Superior temporal gyrus (tissue), 1 donor: ENCODE results near the gene USP33.
"Not testable (repeated sequence)": the region's sequence is repeated elsewhere in the genome, so short reads cannot be mapped to it uniquely, and the experiment has no call there.

ENCODE experiments used
- DNase-seq: peaks from one replicate; pipeline ENCODE4 v3.0.0-alpha.2; 2016; ENCODE audit errors: extremely low spot score

Gene USP33

DNA sequence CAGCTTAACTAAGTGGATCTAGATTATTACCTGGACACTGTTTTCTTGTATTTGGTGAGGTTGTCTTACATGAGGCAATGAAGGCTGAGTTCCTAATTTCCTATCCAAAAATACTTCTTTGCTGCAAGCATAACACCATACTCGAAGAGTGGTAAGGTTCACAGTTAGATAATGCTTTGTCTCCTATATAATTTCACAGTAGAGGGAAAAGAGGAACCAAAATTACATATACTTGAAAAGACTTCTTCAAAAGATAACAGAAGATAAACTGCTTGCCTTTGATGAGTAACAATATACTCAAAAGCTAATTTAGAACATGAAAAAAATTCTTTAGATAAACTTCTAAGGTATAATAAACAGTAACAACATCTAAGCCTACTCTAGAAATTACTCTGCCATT lies 20.4 kb downstream of the USP33 start:
- no peak for DNase-seq

DNA sequence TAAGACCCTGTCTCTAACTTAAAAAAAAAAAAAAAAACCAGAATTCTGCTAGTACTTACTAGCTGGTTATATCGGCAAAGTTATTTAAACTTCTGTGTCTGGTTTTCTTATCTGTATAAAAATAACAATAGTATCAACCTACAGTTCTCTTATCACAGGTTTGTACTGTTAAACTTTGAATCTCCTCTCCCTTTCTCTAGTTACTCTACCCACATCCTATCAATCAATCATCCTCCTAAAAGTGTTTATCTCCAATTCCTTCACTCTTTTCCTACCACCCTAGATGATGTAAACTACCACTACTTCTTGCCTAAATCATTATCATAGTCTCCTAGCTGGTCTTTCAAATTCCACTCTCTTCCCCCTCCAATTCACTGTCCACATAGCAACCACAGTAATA lies 27.6 kb downstream of the USP33 start:
- no peak for DNase-seq

DNA sequence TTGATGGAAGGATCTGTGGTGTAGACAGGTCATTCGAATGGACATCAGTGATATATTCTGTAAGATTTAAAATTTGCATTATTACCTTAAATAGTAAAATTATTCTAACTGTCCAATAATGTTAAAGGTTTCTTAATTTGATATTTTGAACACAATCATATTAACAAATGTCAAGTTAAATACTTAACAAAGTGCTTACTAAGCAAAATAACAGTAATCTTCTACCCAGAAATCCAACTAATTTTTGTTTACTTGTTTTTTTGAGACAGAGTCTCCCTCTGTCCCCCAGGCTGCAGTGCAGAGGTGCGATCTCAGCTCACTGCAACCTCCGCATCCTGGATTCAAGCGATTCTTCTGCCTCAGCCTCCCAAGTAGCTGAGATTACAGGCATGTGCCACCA lies 33.9 kb downstream of the USP33 start:
- no peak for DNase-seq

DNA sequence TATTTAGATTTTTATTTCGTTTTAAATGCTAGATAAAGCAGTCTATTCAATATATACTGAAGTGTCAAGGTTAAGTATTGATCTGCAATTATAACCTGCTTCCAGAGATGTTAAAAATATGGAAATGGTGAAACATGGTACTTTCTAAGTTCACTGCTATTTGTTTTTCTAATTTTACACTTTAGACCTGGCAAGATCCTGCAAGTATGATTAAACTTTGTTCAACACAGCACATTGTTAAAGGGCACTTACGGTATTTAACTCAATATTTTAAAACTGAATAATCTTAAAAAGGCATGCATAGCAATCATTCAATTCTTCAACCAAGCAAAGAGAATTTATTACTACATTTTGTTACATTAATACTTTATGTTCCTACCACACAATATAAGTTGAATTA lies 41.5 kb downstream of the USP33 start:
- no peak for DNase-seq

DNA sequence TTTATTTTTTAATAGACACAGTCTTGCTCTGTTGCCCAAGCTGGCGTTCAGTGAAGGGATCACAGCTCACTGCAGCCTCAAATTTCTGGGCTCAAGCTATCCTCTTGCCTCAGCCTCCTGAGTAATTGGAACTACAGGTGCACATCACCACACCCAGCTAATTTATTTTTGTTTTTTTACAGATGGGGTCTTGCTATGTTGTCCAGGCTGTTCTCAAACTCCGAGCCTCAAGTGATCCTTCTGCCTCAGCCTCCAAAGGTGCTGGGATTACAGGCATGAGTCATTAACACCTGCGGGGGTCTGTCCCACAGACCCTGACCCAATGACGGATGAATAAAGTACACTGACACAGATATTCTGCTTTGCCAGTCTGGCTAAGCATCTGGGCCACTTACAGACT lies 43.6 kb downstream of the USP33 start:
- no peak for DNase-seq

DNA sequence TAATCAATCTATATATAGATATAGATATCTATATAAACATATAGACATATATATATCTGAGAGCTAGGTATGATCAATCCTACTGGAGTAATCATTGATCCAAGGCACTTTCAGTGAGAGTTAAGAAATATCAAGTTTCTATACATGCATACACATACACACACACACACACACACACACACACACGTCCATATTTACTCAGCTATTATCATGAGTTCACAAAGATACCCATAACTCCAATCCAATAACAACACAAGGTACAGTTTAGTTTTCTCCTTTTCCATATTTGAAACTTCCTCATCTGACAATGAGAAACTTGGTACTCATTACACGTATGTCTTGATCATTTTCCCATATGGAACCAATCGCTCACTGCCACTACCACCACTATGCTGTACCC lies 49.9 kb downstream of the USP33 start:
- DNase-seq = no peak

DNA sequence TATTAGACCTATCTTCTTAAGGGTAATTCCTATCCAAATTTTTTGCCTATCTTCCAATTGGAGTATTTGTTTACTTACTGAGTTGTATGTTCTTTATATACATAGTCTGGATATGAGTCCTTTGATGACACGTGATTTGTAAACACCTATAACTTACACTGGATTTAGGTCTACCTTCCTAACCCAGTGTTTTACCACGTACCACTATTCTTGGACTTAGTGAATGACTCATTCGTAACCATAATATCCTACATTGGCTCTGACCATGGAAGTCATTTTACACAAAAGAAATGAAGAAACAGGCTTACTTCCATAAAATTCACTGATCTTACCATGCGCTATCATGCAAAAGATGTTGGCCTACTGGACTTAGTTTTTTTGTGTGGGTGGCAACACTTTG lies 53.3 kb downstream of the USP33 start:
- DNase-seq = no peak

DNA sequence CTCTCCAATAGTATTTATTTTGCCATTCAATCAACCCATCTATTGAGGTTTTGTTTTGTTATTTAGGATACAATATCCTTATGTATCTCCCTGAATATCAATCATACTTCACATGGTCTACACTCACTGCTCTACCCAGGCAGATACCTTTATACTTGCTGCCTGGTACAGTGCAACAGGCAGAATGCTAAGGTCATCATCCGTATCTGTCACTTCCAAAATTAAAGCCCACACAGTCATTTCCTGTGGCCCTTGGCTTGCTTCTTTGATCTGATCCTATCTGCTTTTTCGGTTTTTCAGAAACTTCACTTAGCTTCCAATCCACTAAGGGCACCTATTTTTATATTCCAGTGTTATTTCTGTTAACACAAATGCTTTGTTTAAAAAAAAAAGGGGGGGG lies 54.9 kb downstream of the USP33 start:
- DNase-seq = no peak

DNA sequence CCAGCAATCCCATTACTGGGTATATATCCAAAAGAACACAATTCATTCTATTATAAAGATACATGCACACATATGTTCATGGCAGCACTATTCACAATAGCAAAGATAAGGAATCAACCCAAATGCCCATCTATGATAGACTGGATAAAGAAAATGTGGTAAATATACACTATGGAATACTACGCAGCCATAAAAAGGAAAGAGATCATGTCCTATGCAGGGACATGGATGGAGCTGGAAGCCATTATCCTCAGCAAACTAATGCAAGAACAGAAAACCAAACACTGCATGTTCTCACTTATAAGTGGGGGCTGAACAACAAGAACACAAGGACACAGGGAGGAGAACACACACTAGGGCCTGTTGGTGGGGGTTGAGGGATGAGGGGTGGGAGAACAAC lies 60.0 kb downstream of the USP33 start:
- not testable (repeated sequence) for DNase-seq

DNA sequence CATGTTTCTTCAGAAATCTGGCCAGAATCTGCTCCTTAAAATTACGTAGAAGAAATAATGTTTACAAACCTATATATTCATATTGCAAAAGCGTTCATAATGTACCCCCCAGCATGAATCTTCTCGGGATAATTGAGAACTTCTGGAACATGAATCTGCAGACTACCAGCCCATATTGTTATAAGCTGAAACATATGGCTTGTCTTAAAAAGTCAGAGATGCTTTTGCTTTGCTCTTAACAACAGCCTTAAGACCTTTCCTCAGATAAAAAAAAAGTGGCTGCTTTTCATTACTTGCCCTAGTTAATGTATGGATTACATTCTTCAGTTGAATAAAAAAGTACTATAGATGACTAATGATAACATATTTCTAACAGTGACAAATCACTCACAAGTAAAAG lies 62.2 kb downstream of the USP33 start:
- DNase-seq = no peak

DNA sequence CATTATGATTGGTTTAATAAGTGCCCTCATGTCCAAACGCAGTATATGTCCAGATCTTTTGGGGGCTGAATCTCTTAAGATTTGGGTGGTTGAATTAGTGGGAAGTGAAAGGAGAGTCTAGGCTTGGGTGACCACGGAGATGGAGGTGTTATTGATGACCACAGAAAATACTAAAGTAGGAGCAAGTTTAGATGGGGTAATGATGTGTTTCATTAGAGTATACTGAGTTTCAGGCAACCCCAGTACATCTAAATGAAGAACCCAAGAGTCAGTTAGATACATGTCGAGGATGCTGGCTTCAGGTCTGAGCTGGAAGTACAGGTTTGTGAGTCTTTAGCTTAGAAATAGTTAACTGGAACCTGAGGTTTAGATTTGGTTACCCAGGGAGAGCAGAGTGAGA lies 70.7 kb downstream of the USP33 start:
- no peak for DNase-seq

DNA sequence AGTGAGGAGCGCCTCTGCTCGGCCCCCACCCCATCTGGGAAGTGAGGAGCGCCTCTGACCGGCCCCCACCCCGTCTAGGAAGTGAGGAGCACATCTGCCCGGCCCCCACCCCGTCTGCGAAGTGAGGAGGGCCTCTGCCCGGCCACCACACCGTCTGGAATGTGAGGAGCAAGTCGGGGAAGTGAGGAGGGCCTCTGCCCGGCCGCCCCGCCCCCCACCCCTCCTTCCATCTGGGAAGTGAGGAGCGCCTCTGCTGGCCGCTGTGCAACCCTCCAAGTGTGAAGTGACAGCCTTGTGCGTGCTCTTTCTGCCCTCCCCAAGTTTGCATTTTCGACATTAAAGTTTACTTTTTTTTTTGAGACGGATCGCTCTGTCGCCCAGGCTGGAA lies 72.1 kb downstream of the USP33 start:
- no peak for DNase-seq

DNA sequence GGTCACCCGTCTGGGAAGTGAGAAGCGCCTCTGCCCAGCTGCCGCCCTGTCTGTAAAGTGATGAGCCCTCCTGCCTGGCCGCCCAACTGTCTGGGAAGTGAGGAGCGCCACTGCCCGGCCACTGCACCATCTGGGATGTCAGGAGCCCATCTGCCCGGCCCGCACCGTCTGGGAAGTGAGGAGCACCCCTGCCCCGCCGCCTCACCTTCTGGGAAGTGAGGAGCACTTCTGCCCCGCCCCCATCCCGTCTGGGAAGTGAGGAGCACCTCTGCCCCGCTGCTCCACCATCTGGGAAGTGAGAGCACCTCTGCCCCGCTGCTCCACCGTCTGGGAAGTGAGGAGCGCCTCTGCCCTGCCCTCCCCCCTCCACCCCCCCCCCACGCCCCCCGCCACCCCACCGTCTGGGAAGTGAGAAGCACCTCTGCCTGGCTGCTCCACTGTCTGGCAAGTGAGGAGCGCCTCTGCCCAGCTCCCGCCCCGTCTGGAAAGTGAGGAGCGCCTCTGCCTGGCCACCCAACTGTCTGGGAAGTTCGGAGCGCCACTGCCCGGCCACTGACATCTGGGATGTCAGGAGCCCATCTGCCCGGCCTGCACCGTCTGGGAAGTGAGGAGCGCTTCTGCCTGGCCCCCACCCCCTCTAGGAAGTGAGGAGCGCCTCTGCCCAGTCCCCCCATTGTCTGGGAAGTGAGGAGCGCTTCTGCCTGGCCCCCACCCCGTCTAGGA lies 72.7 kb downstream of the USP33 start:
- no peak for DNase-seq

DNA sequence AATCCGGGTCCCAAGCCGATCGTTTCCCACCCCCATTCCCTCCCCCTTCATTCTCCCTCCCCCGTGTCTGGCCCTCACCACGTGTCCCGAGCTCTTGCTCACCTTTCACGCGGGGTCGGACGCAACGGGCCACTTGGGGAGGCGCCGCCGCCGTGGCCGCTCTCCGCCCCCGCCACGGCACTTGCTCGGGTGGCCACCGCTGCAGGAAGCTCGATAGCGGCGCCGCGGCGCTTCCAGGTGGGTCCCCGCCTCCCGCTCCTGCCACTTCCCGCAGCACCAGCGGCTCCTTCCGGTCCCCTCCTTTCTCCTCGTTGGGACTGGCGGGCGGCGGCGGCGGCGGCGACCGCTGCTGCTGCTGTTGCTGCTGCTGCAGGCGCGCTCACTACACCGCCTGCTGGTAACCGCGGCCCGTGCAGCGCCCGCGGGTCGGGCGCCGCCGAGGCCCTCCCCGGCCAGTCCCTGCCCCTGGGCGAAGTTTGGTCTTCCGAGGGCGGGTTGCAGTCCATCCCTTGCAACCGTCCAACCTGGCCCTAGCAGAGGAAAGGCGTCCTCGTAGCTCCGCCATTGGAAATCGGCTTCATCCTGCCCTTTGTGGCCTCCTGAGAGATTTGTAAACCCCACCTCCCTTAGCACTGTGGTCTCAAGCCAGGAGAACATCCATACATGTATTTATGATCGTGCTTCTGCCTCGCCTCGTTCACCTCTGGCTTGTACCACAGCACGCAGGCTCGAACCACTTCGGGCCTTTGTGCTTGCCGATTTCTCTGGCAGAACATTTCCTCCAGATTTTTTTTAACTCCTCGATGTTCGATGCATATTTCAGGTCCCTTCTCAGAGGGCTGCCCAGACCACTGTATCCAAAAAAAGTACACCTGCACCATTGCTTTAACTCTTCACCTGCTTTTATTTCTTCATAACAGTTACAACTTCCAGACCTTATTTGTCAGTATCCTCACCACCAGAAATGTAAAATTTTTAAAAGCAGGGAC lies 76.2 kb downstream of the USP33 start:
- peak; percentile 88 for DNase-seq

DNA sequence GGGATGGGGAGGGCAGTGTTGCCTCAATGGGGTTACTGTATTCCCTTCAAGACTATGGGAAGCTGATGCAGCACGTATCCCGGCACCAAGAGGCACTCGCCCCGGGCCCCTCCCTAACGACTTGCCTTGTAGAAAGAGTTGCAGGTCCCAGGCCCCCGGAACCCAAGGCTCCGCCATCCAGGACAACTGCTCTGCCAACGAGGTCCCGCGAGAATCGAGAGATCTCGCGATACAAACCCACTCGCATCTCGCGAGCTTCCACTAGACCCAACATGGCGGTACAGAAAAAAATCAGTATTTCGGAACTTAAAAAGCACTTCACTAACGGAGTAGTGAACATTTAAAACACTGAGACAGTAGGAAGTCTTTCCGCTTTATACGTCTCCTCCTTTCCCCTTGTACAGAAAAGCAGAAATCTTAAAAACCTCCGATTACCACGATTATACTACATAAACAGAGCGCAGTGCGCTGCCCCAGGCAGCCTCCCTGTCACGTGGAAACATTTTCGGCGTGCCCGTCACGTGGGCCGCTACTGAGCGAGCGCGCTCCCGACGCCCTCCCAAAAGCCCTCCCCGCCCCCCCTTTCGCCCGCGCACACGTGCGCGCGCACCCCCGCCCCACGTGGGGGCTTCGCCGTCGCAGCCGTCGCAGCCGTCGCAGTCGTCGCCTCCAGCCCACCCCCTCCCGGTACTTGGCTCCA lies 77.0 kb downstream of the USP33 start, which contains the start of gene ZZZ3:
Gene ZZZ3, minus strand, starts transcription at position 199 of the 700 bp plus-strand sequence. CDS start 49,304 bp downstream, outside the sequence.
- peak; percentile 95 for DNase-seq

DNA sequence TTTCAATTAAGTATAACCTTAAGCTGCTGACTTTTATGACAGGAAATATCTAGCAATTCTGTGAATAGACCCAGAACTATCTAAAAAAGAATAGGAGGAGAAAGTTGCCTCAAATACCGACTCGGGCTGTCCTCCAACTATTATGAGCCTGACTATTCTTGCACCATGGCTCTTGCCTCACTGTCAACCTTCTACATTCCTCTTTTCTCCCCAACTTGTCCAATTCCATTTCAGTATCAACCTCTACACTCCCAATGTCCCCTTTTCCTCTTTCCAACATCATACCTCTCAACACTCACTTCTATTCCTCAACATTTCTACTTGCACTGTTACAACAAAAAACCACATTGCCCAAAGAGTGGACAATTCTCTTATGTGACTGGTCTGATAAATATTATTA lies 79.5 kb downstream of the USP33 start:
- DNase-seq = no peak

DNA sequence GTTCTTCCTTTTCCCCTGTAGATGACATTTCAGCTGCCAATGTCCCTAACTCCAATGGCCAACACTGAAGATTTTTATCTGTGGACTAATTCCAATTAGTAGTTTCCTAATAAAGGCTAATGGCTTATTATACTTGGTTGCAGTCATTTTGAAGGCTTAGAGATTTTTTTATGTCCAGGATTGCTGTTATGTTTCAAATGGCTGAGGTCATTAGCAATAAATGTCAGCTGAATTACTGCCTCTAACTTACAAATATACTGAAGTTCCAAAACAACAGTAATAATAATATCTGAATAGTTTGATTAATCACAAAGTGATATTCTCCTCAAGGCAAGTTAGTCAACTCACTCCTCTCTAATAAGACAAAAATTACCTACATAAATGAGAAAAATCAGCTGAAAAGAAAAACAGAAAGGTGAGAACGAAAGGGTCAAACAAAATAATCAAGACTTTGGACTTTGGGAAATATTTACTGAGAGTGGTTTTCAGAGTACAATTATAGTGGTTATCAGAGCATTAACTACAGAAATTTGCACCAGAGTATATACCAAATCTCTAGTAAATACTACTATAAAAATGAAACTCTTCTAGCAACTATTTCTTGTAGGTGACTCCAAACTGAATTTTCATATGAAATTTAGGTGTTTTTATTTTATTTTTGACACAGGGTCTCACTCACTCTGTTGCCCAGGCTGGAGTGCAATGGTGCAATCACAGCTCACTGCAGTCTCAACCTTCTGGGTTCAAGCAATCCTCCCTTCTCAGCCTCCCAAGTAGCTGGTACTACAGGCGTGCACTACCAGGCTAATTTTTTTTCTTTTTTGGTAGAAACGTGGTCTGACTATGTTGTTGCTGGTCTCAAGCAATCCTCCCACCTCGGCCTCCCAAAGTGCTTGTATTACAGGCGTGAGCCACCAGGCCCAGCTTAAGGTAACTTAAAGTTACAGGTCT lies 80.7 kb downstream of the USP33 start:
- DNase-seq = no peak

DNA sequence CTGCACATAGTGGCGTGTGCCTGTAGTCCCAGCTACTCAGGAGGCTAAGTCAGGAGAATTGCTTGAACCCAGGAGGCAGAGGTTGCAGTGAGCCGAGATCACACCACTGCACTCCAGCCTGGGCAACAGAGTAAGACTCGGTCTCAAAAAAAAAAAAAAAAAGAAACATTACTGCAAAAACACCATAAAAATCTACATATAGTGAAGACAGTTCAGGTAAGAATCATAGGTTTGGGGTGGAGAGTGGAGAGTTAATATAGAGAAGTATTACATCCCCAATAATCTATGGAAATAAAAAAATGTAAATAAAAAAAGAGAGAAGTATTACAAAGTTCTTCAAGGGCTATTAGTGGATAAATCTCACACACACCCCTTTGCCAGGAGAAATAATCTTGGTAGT lies 84.8 kb downstream of the USP33 start:
- not testable (repeated sequence) for DNase-seq

DNA sequence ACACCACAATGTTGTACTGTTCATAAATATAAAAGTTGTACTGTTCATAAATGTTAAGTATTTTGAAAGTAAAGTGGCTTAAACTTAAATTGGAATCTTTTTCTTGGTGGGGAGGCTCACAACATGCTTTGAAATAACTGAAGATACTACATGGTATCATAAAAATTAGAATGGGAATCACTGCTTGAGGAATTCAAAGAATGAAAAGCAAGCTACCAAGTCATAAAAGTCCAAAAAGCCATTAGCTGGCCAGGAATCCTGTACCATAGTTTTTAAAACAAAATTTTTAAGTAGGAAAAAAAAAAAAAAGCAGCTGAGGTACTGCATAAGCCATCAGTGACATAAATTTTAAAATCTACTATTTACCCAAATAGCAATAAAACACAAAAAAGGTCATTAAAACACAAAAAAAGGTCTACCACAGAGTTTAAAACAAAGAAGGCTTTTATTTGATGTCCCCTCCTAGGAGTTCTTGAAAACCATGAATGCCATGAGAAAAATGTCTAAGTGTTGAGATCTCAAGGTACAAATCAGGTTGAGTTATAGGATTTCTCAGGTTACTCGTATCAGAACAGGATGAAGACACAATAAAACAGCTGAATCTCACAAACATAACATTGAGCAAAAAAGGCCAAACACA lies 85.8 kb downstream of the USP33 start:
- no peak for DNase-seq

DNA sequence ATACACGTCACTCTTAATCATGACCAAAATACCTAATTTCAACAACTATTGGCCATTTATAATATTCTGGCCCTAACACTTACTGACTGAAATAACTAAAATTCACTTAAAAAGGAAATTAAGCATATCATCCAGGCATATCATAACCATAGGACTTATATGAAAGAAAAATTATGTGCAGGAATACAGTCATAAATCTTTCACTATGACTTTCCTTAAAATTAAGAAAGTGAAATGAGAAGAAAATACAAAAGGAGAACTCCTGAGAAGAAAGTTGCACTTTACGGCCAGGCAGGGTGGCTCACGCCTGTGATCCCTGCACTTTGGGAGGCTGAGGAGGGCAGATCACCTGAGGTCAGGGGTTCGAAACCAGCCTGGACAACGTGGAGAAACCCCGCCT lies 86.6 kb downstream of the USP33 start:
- no peak for DNase-seq

DNA sequence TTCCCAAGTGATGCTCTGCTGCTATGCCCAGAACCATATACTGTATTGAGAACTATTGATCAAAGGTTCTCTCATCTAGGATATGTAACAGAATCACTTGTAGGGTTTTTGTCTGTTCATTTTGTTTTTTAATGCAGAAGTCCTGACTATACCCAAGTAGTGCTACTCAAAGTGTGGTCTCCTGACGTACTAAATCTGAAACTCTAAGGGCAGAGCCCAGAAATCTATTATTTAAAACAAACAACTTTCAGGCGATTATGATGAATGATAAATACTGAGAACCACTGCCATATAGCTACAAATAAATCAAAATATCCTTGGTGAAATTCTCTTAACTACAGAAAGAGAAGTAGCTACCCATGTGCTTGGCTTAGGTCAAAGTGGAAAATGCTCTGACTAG lies 87.3 kb downstream of the USP33 start:
- no peak for DNase-seq
